GM12878 (cell line): ENCODE results near the gene CCDC17. TPM values are rescaled to one million over a fixed set of nuclear protein-coding genes. Genes with fewer than 3 reads are reported as not detected.

Source experiments
- ATAC-seq: fragments of 200-7000 bp; cut with Tn5 transposase; 3 replicates; pipeline ENCODE4 v1.9.1; 2020; ENCODE audit warnings: mild to moderate bottlenecking, moderate library complexity
- BruUV-seq: library from RNA; stranded (reverse); fragments of 400-500 nt; replicated peaks from 2 replicates; lab custom pipeline; 2021; lab: Mats Ljungman, UMichigan
- CTCF ChIA-PET: fragments of 300-600 bp; sonication (Branson Sonifier 250); formaldehyde crosslinking; extraction: SDS; loops from one replicate; lab custom pipeline; 2021; ENCODE audit warnings: inconsistent platforms; lab: Yijun Ruan, JAX
- POLR2A ChIA-PET: fragments of 350-600 bp; formaldehyde crosslinking; extraction: SDS; loops from one replicate; lab custom pipeline; 2021; ENCODE audit warnings: inconsistent platforms; lab: Charles Lee
- RAD21 ChIA-PET: fragments of 300-600 bp; sonication (Branson Sonifier 250); formaldehyde crosslinking; loops from one replicate; lab custom pipeline; 2023; ENCODE audit warnings: antibody characterized with exemption; ENCODE audit not compliant: unreplicated experiment; lab: Charles Lee
- SMC1A ChIA-PET: fragments of 300-600 bp; sonication (Branson Sonifier 250); formaldehyde crosslinking; loops from one replicate; lab custom pipeline; 2023; ENCODE audit not compliant: unreplicated experiment, uncharacterized antibody; lab: Charles Lee
- DNase-seq: peaks from one replicate; pipeline ENCODE4 v3.0.0-alpha.2; 2011; ENCODE audit warnings: low read depth, low spot score
- FAIRE-seq: peaks from 3 replicates; lab custom pipeline; 2011; peaks lifted over from hg19 to GRCh38; lab: Jason Lieb, UNC
- H2AFZ ChIP-seq: 2 replicates; pipeline ENCODE4 v1.6.0; 2011; ENCODE audit warnings: low read depth, low read length, control low read depth; ENCODE audit not compliant: control insufficient read depth
- H3K27ac ChIP-seq: 2 replicates; pipeline ENCODE4 v1.5.1; 2011; ENCODE audit warnings: control low read depth; ENCODE audit not compliant: control insufficient read depth, insufficient read depth
- H3K27me3 ChIP-seq, 2 experiments: replicated peaks in 1 of 2; 2 replicates each; pipeline versions ENCODE4 v1.6.0 to v1.6.1; 2011; ENCODE audit warnings: low read length in 1 of 2; ENCODE audit not compliant: control insufficient read depth in 2 of 2, insufficient read depth in 2 of 2
- H3K36me3 ChIP-seq, 2 experiments: 2 replicates each; pipeline ENCODE4 v1.5.1; 2011; ENCODE audit warnings: low read length in 1 of 2; ENCODE audit not compliant: control insufficient read depth in 2 of 2, insufficient read depth in 2 of 2
- H3K4me1 ChIP-seq: 2 replicates; pipeline ENCODE4 v1.6.1; 2011; ENCODE audit warnings: mild to moderate bottlenecking, low read length, moderate library complexity, mixed read lengths; ENCODE audit not compliant: control insufficient read depth, insufficient read depth
- H3K4me2 ChIP-seq: 2 replicates; pipeline ENCODE4 v1.6.0; 2011; ENCODE audit warnings: control low read depth; ENCODE audit not compliant: control insufficient read depth, insufficient read depth
- H3K4me3 ChIP-seq: fragments of 200-600 bp; sonication (generic); 2 replicates; pipeline ENCODE4 v1.5.1; 2016
- H3K79me2 ChIP-seq: 2 replicates; pipeline ENCODE4 v1.6.0; 2011; ENCODE audit warnings: low read length; ENCODE audit not compliant: control insufficient read depth, insufficient read depth
- H3K9ac ChIP-seq: 2 replicates; pipeline ENCODE4 v1.8.0; 2011; ENCODE audit warnings: low read length, control low read depth, mixed read lengths; ENCODE audit not compliant: control insufficient read depth, insufficient read depth
- H3K9me3 ChIP-seq: replicated peaks from 3 replicates; pipeline ENCODE4 v1.5.1; 2011; ENCODE audit warnings: mild to moderate bottlenecking, low read length; ENCODE audit not compliant: control insufficient read depth, insufficient read depth
- H4K20me1 ChIP-seq: 2 replicates; pipeline ENCODE4 v1.6.0; 2011; ENCODE audit not compliant: control insufficient read depth, insufficient read depth
- BMI1 ChIP-seq: fragments of 450-650 bp; IDR thresholded peaks from 2 replicates; pipeline ENCODE4 v1.6.1; 2016; ENCODE audit warnings: mild to moderate bottlenecking, moderate library complexity, borderline replicate concordance
- DPF2 ChIP-seq: fragments of 450-650 bp; IDR thresholded peaks from 2 replicates; pipeline ENCODE4 v1.6.1; 2017; ENCODE audit warnings: mild to moderate bottlenecking
- HDAC2 ChIP-seq: fragments of 200-600 bp; sonication (generic); IDR thresholded peaks from 2 replicates; pipeline ENCODE4 v1.6.1; 2017
- MXI1 ChIP-seq: fragments of 150-350 bp; IDR thresholded peaks from 2 replicates; pipeline ENCODE4 v1.6.1; 2011; ENCODE audit warnings: low read depth, mild to moderate bottlenecking, inconsistent platforms, low read length, improper control_type of control experiment
- NR2C1 ChIP-seq: fragments of 450-650 bp; IDR thresholded peaks from 2 replicates; pipeline ENCODE4 v1.6.1; 2017; ENCODE audit warnings: antibody characterized with exemption, mild to moderate bottlenecking, moderate library complexity
- NR2F1 ChIP-seq: fragments of 450-650 bp; conservative IDR thresholded peaks from 2 replicates; pipeline ENCODE4 v1.6.1; 2017; ENCODE audit warnings: mild to moderate bottlenecking
- POLR2AphosphoS5 ChIP-seq: IDR thresholded peaks from 2 replicates; pipeline ENCODE4 v1.6.1; 2011; ENCODE audit warnings: mild to moderate bottlenecking, low read length, inconsistent platforms
- POU2F2 ChIP-seq: IDR thresholded peaks from 3 replicates; pipeline ENCODE4 v1.6.1; 2011; ENCODE audit warnings: low read depth, mild to moderate bottlenecking, low read length, borderline replicate concordance
- TCF3 ChIP-seq: IDR thresholded peaks from 2 replicates; pipeline ENCODE4 v1.6.1; 2012; ENCODE audit warnings: low read depth, mild to moderate bottlenecking, low read length, borderline replicate concordance; ENCODE audit not compliant: insufficient read depth
- YY1 ChIP-seq: IDR thresholded peaks from 2 replicates; pipeline ENCODE4 v1.6.1; 2011; ENCODE audit warnings: low read depth, mild to moderate bottlenecking, low read length
- WGBS: methylation state at CpG from one replicate; pipeline ENCODE4 v1.1.6; 2016; ENCODE audit warnings: low lambda C conversion rate; ENCODE audit not compliant: insufficient replicate concordance, insufficient coverage; ENCODE audit errors: missing lambda C conversion rate; 5-methylcytosine and 5-hydroxymethylcytosine counted together
- in situ Hi-C: fragments of 300-500 bp; cut with MboI; formaldehyde crosslinking; loops from 9 replicates; pipeline ENCODE4 v1.14.3; 2018; ENCODE audit warnings: mixed read lengths
- intact Hi-C: fragments of 100-400 bp; cut with micrococcal nuclease; formaldehyde crosslinking; loops from one replicate; pipeline ENCODE4 v1.14.2; 2022; ENCODE audit not compliant: unreplicated experiment
- polyA plus RNA-seq, 11 experiments: library from polyadenylated mRNA; depleted of rRNA in 4 of 11; unstranded in 6 of 11; stranded (reverse) in 5 of 11; fragments of >200 nt; fragmentation: Nextera tagmentation in 4 of 11; fragmentation: Illumina TruSeq in 1 of 11; extraction: Ambion mirVana in 4 of 11; extraction: Trizol in 1 of 11; gene quantifications; 1 replicate in 1 of 11; 2 replicates in 10 of 11; pipeline versions ENCODE4 v1.2.1 to v1.2.3, GENCODE V29; 2011 to 2016; ENCODE audit warnings: inconsistent platforms in 2 of 11, missing spikeins in 2 of 11, low read depth in 1 of 11
- total RNA-seq, 4 experiments: library from RNA; depleted of rRNA in 3 of 4; stranded (reverse); fragments of >200 nt in 3 of 4; fragmentation: Illumina TruSeq in 1 of 4; extraction: Trizol in 1 of 4; gene quantifications; 2 replicates each; pipeline versions ENCODE4 v1.2.1 to v1.2.3, GENCODE V29; 2013 to 2021
- TF ChIP-seq, protein P1 (sequence below): IDR thresholded peaks from 2 replicates; pipeline ENCODE4 v1.6.1; 2012; ENCODE audit warnings: low read depth, low read length, improper control_type of control experiment
- TF ChIP-seq, protein P2 (sequence below): IDR thresholded peaks from 2 replicates; pipeline ENCODE4 v1.6.1; 2012; ENCODE audit warnings: low read length, inconsistent platforms

Gene CCDC17
- total and polyA plus RNA-seq, 10 of the 15 experiments (the other 5 are each of a cell fraction or from before 2014, with no cell fraction given) = 0.15 to 1.9 (median 0.69) TPM

DNA sequence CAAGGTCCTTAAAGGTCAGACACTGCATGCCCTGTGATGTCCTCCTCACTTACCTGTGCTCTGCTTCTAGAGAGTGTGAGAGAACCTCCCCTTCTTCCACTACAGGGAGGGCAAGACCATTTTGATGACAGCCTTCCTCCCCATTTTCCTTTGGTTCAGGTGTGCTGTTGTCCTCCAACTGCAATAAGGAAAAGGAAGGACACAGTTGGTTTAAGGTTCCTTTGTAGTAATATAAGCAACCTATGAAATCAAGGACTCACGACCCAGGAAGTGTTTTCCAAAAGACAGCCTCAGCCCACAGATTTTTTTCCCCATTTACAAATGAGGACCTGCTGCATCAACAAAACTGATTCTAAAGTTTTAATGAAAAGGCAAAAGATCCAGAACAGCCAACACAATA lies 6.6 kb upstream of the CCDC17 start:
- 100% methylated on average over 1 of the region's 1 CpG for WGBS
- ATAC-seq (no peak), DNase-seq (no peak), FAIRE-seq (no peak)
- intact Hi-C loops = no loop called here
- Histone ChIP-seq H3K9me3 (no peaks in the 10 kb centered on the region), H3K4me2 (no peak overlapping the region), H3K9ac (no peak overlapping the region), H2AFZ (no peak overlapping the region), H3K27me3 (no peaks in the 10 kb centered on the region), H3K4me1 (no peaks in the 10 kb centered on the region), H3K27ac (no peak overlapping the region), H4K20me1 (no peaks in the 10 kb centered on the region), H3K4me3 (no peak overlapping the region), H3K36me3 (peaks cover 10 to 46% of the 10 kb centered on the region in 2 experiments), H3K79me2 (no peaks in the 10 kb centered on the region)
- BruUV-seq = no TSS peak
- SMC1A ChIA-PET = no interaction called here
- POLR2A ChIA-PET = no interaction called here
- CTCF ChIA-PET = no interaction called here
- TF ChIP-seq TCF3 (no peak), BMI1 (no peak), HDAC2 (no peak), POU2F2 (no peak), NR2C1 (no peak), MXI1 (no peak), POLR2AphosphoS5 (no peak), NR2F1 (no peak), YY1 (no peak), DPF2 (no peak)
- TF ChIP-seq, protein P1, sequence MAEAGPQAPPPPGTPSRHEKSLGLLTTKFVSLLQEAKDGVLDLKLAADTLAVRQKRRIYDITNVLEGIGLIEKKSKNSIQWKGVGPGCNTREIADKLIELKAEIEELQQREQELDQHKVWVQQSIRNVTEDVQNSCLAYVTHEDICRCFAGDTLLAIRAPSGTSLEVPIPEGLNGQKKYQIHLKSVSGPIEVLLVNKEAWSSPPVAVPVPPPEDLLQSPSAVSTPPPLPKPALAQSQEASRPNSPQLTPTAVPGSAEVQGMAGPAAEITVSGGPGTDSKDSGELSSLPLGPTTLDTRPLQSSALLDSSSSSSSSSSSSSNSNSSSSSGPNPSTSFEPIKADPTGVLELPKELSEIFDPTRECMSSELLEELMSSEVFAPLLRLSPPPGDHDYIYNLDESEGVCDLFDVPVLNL = no peak
- TF ChIP-seq, protein P2, sequence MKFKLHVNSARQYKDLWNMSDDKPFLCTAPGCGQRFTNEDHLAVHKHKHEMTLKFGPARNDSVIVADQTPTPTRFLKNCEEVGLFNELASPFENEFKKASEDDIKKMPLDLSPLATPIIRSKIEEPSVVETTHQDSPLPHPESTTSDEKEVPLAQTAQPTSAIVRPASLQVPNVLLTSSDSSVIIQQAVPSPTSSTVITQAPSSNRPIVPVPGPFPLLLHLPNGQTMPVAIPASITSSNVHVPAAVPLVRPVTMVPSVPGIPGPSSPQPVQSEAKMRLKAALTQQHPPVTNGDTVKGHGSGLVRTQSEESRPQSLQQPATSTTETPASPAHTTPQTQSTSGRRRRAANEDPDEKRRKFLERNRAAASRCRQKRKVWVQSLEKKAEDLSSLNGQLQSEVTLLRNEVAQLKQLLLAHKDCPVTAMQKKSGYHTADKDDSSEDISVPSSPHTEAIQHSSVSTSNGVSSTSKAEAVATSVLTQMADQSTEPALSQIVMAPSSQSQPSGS = no peak
- in situ Hi-C loops = no loop called here
- RAD21 ChIA-PET = interaction anchor here (1.0 kb wide), 1 partner anchor 138 kb away, joined by 3 read pairs; no protein-coding TSS in a partner anchor
